Left lung (tissue), 10 donors: ENCODE measurements around the gene C2CD4A. TPM values are rescaled to one million over a fixed set of nuclear protein-coding genes. Genes with fewer than 3 reads are reported as not detected.
"Not testable (repeated sequence)": the region's sequence is repeated elsewhere in the genome, so short reads cannot be mapped to it uniquely, and the experiment has no call there.

Experiments
- ATAC-seq: fragments of 200-7000 bp; cut with Tn5 transposase; one replicate; pipeline ENCODE4 v1.9.1; 2020; ENCODE audit warnings: moderate library complexity
- DNase-seq, 4 donors: peaks; one replicate each; pipeline ENCODE4 v3.0.0-alpha.2; 2013 to 2020
- H3K27ac ChIP-seq, 2 donors: fragments of 200-600 bp; sonication (generic) in 1 of 2; one replicate each; pipeline versions ENCODE4 v1.5.0 to v1.8.0; 2020 to 2021
- H3K27me3 ChIP-seq, 2 donors: fragments of 200-600 bp; sonication (generic) in 1 of 2; one replicate each; pipeline versions ENCODE4 v1.5.0 to v1.8.0; 2020 to 2021
- H3K36me3 ChIP-seq, 2 donors: fragments of 200-600 bp; sonication (generic) in 1 of 2; one replicate each; pipeline versions ENCODE4 v1.5.0 to v1.8.0; 2020 to 2021
- H3K4me1 ChIP-seq, 2 donors: fragments of 200-600 bp; one replicate each; pipeline ENCODE4 v1.8.0; 2021
- H3K4me3 ChIP-seq, 2 donors: fragments of 200-600 bp; sonication (generic) in 1 of 2; one replicate each; pipeline versions ENCODE4 v1.5.0 to v1.8.0; 2020 to 2021; ENCODE audit warnings: mild to moderate bottlenecking in 1 of 2
- H3K9me3 ChIP-seq, 2 donors: fragments of 200-600 bp; sonication (generic) in 1 of 2; one replicate each; pipeline versions ENCODE4 v1.5.0 to v1.8.0; 2020 to 2021
- intact Hi-C, 2 donors: fragments of 100-400 bp; cut with DNase I; formaldehyde crosslinking; loops; one replicate each; pipeline versions ENCODE4 v1.11.2 to v1.14.2; 2022
- polyA plus RNA-seq, 6 donors: library from polyadenylated mRNA; unstranded; fragments of 120-200 nt; gene quantifications; one replicate each; pipeline ENCODE4 v1.2.1, GENCODE V29; 2013; ENCODE audit not compliant: insufficient read length in 6 of 6
- total RNA-seq, 2 donors: library from RNA; stranded (reverse); fragmentation: NEBNext Ultra II Directional; extraction: Animal tissue kit (Norgen Biotek cat#: 25700); gene quantifications; one replicate each; pipeline ENCODE4 v1.2.1, GENCODE V29; 2021
- TF ChIP-seq, protein P1 (sequence below), 2 donors: fragments of 200-600 bp; sonication (generic) in 1 of 2; IDR thresholded peaks; one replicate each; pipeline versions ENCODE4 v1.5.0 to v1.8.0; 2021; ENCODE audit warnings: antibody characterized with exemption in 2 of 2
- donor health status: DM: no; HTN: yes; CAD: no.
- donor health status: DM: no; HTN: no; CAD: no.

Gene C2CD4A
- total and polyA plus RNA-seq, 8 donors = 0.05 to 0.79 (median 0.08) TPM; not detected in 2

DNA sequence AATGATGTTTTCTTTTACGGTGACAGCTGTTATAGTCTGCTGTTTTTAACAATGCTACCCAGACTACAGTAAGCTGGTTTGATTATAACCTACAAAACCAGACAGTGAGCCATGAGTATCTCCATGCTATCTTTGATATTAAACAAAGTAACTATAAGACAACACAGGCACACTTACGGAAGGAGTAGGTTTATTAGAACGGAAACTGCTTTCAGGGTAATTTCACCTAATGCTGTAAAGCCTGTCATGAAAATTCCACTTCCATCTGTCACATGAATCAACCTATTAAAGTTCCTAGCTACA, 39.6 kb upstream of the C2CD4A start:
- no peak overlapping the region for H3K4me3 ChIP-seq
- no peaks in the 10 kb centered on the region for H3K9me3 ChIP-seq
- ATAC-seq = no peak
- H3K27me3 ChIP-seq = no peaks in the 10 kb centered on the region
- TF ChIP-seq, protein P1, sequence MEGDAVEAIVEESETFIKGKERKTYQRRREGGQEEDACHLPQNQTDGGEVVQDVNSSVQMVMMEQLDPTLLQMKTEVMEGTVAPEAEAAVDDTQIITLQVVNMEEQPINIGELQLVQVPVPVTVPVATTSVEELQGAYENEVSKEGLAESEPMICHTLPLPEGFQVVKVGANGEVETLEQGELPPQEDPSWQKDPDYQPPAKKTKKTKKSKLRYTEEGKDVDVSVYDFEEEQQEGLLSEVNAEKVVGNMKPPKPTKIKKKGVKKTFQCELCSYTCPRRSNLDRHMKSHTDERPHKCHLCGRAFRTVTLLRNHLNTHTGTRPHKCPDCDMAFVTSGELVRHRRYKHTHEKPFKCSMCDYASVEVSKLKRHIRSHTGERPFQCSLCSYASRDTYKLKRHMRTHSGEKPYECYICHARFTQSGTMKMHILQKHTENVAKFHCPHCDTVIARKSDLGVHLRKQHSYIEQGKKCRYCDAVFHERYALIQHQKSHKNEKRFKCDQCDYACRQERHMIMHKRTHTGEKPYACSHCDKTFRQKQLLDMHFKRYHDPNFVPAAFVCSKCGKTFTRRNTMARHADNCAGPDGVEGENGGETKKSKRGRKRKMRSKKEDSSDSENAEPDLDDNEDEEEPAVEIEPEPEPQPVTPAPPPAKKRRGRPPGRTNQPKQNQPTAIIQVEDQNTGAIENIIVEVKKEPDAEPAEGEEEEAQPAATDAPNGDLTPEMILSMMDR (IDR thresholded peaks at IDR 0.05) = no peak
- intact Hi-C loops = no loop called here
- no peak for DNase-seq
- peaks cover 0 to 17% of the 10 kb centered on the region in 2 donors for H3K36me3 ChIP-seq
- H3K27ac ChIP-seq = no peak overlapping the region
- H3K4me1 ChIP-seq = peaks cover 0 to 7% of the 10 kb centered on the region in 2 donors

DNA sequence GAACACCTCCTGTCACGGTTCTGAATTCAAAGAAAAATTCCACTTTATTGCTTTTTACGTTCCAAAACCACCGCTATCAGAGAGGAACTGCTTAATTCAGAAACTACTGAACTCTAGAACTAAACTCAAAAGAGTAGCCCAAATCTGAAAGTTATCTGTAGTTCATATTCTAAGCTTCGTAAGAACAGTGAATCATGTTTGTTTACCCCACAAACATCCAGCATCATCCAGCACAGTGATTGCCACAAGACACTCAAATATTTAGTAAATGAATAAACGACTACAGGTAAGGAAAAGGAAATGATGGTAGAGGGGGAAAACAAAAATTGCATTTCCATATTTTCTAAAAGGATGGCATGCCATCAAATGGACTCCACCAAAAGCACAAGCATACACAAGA, 38.9 kb upstream of the C2CD4A start:
- intact Hi-C loops = no loop called here
- Histone ChIP-seq H3K4me3 (no peak overlapping the region), H3K27ac (no peak overlapping the region), H3K4me1 (peaks cover 0 to 7% of the 10 kb centered on the region in 2 donors), H3K9me3 (no peaks in the 10 kb centered on the region), H3K27me3 (no peaks in the 10 kb centered on the region), H3K36me3 (peaks cover 0 to 17% of the 10 kb centered on the region in 2 donors)
- ATAC-seq = no peak
- no peak for DNase-seq
- TF ChIP-seq, protein P1 (IDR thresholded peaks at IDR 0.05) = no peak

GRCh38 chr15:62035256-62035924, 31.4 kb upstream of the C2CD4A start:
- DNase-seq (no peak), ATAC-seq (peak; percentile 58)
- Histone ChIP-seq H3K9me3 (no peaks in the 10 kb centered on the region), H3K27ac (peak overlapping the region in 1 of 2 donors; percentile 14), H3K36me3 (peaks cover 0 to 34% of the 10 kb centered on the region in 2 donors), H3K4me3 (no peak overlapping the region), H3K4me1 (peaks cover 0 to 10% of the 10 kb centered on the region in 2 donors), H3K27me3 (no peaks in the 10 kb centered on the region)
- intact Hi-C loops = no loop called here
- TF ChIP-seq, protein P1 (IDR thresholded peaks at IDR 0.05) = no peak

DNA sequence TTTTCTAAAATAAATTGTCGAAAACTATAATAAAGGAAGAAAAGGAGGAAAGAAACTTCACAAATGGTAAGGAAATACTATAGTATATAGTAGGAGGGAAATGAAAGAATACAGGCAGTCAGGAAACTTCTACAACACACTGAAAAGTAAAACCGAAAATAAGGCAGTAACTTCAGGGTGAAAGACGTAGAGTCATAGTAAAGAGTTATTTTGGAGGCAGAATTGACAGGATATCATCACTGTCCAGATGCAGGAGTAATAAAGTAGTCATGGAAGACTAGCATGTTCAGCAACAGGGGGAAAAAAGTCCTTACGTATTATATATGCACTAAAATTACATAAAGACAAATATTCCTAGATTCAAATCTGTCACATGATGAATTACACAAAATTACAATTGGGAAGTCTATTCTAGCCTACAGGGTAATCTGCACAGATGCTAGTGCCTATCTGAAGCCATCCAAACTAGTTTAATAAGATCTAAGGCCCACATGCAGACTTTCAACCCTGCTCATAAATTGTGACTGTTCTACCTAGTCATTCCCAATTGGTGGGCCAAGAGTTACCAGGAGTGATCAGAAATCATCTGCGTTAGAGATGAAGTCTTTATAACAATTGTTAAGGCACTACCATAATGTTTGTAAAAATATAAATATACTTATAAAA, 20.6 kb upstream of the C2CD4A start:
- Histone ChIP-seq H3K36me3 (peaks cover 0 to 21% of the 10 kb centered on the region in 2 donors), H3K4me1 (peaks cover 0 to 35% of the 10 kb centered on the region in 2 donors), H3K4me3 (no peak overlapping the region), H3K27me3 (no peaks in the 10 kb centered on the region), H3K9me3 (no peaks in the 10 kb centered on the region), H3K27ac (peak overlapping the region in 1 of 2 donors; percentile 48)
- intact Hi-C loops = no loop called here
- TF ChIP-seq, protein P1 (IDR thresholded peaks at IDR 0.05) = no peak
- ATAC-seq (no peak), DNase-seq (no peak)

GRCh38 chr15:62047282-62047827, 19.4 kb upstream of the C2CD4A start:
- Histone ChIP-seq H3K4me1 (peaks cover 0 to 47% of the 10 kb centered on the region in 2 donors), H3K36me3 (peaks cover 0 to 10% of the 10 kb centered on the region in 2 donors), H3K27ac (no peak overlapping the region), H3K9me3 (no peaks in the 10 kb centered on the region), H3K4me3 (no peak overlapping the region), H3K27me3 (no peaks in the 10 kb centered on the region)
- intact Hi-C loops = no loop called here
- no peak for DNase-seq
- ATAC-seq = no peak
- TF ChIP-seq, protein P1 (IDR thresholded peaks at IDR 0.05) = no peak

DNA sequence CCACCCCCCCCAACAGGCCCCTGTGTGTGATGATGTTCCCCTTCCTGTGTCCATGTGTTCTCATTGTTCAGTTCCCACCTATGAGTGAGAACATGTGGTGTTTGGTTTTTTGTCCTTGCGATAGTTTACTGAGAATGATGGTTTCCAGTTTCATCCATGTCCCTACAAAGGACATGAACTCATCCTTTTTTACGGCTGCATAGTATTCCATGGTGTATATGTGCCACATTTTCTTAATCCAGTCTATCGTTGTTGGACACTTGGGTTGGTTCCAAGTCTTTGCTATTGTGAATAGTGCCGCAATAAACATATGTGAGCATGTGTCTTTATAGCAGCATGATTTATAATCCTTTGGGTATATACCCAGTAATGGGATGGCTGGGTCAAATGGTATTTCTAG, 18.5 kb upstream of the C2CD4A start:
- H3K27ac ChIP-seq, H3K36me3 ChIP-seq, H3K27me3 ChIP-seq, H3K9me3 ChIP-seq, H3K4me3 ChIP-seq, DNase-seq, intact Hi-C loops, ATAC-seq: not testable (repeated sequence)
- peaks cover 0 to 56% of the 10 kb centered on the region in 2 donors for H3K4me1 ChIP-seq
